Right ventricle myocardium superior (tissue), 1 donor: Measurements from ENCODE around the gene MT1A. TPM values are rescaled to one million over a fixed set of nuclear protein-coding genes. Genes with fewer than 3 reads are reported as not detected.
A peak's percentile ranks its signal among the peaks of the same experiment; 100 is the strongest.

Experiments used
- ATAC-seq: fragments of 200-7000 bp; cut with Tn5 transposase; one replicate; pipeline ENCODE4 v1.9.1; 2020; ENCODE audit warnings: mild to moderate bottlenecking; ENCODE audit not compliant: poor library complexity
- DNase-seq: peaks from one replicate; pipeline ENCODE4 v3.0.0-alpha.2; 2020
- intact Hi-C: fragments of 100-400 bp; cut with DNase I; formaldehyde crosslinking; loops from one replicate; pipeline ENCODE4 v1.11.2; 2022
- total RNA-seq: library from RNA; stranded (reverse); fragmentation: NEBNext Ultra II Directional; extraction: Animal tissue kit (Norgen Biotek cat#: 25700); gene quantifications from one replicate; pipeline ENCODE4 v1.2.1, GENCODE V29; 2021
- donor health status: DM: no; HTN: yes; CAD: no; lungs with severe emphysema.

Gene MT1A
- total RNA-seq, 1 donor from 2014 or later: 2.3 TPM

DNA sequence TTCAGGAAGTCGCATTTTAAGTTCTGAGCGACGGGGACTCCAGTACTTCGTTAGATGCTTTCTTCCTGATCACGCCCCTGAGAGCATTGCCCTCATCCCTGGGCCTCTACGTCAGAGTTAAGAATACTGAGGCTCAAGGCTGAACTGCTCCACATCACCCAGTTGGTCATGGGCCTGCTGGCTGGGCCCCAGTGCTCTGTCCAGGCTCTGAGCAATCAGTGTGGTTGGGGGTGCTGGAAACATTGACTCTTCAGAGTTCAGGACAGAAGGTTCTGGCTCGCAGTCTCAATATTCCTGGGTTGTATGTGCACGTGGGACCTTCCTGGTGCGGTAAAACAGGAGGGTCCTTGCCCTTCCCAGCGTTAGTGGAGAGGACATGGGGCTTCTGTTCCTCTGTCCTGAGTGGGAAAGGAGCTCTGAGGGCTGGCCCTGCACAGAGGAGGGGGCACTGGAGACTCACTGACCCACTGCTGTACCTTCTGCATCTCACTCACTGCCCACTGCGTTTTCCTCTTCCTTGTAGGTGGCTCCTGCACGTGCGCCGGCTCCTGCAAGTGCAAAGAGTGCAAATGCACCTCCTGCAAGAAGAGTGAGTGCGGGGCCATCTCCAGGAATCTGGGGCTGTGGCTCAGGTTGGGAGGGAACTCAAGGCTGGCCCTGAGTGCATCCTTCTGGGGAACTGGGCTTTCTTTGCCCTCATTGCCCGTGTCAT is 12.4 kb upstream of the MT1A start:
- ATAC-seq: peak; percentile 75
- DNase-seq: peak; percentile 83
- intact Hi-C loops: no loop called here

DNA sequence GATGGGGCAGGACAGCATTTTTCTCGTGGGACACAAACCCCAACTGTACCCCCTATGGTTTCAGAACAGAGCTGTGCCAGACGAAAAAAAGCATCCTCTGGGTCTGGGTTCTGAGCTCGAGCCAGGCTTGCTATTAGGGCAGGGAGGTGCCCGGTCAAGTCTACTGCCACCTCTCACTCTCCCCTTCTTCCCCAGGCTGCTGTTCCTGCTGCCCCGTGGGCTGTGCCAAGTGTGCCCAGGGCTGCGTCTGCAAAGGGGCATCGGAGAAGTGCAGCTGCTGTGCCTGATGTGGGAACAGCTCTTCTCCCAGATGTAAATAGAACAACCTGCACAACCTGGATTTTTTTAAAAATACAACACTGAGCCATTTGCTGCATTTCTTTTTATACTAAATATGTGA is 11.8 kb upstream of the MT1A start:
- intact Hi-C loops: no loop called here
- ATAC-seq (peak; percentile 7), DNase-seq (no peak)

DNA sequence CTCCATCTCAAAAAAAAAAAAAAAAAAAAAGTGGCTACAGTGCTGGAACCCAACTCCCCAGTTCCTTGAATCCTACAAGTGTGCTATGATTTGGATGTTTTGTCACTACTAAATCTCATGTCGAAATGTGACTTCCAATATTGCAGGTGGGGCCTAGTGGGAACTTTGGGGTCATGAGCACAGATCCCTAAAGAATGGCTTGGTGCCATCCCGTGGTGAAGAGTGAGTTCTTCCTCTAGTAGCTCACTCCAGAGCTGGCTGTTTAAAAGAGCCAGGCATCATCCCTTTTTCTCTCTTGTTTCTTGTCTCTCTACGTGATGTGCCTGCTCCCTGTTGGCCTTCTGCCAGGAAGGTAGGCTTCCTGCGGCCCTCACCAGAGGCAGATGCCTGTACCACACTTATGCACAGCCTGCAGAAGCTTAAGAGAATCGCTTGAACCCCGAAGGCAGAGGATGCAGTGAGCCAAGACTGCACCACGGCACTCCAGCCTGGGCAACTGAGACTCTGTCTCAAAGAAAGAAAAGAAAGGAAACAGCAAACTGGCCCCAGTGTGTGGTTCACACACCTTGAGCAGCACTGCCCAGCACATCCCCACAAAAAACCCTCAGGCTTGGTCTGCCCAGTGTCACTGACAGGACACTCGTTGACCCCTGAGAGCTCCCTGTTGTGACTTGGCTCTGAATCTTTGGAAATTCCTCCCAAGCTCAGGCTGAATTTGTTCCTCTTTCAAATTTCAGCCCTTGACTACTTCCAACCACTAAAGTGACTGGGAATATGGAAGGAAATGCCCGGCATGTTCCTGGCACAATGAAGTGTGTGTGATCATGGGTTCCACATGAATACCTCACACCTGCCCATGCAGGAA is 9.7 kb upstream of the MT1A start:
- no peak for DNase-seq
- intact Hi-C loops: no loop called here
- no peak for ATAC-seq

DNA sequence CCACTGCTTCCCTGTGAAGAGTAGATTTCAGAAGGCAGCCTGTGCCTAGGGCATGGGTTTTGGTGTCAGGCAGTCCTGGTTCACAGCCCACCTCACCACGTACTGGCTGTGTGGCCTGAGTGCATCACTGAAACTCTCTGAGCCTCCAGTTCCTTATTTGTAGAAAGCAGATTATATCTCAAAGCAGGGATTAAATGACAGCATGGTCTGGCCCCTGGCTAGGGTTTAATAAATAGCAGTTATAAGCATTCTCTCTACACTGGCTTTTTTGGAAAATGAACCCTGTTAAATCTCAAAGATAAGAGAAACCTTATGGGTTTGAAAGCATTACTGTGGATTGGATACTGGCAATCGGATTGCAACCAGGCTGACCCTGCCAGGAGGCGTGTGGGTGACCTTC is 8.9 kb upstream of the MT1A start:
- DNase-seq (no peak), ATAC-seq (no peak)
- intact Hi-C loops: no loop called here

DNA sequence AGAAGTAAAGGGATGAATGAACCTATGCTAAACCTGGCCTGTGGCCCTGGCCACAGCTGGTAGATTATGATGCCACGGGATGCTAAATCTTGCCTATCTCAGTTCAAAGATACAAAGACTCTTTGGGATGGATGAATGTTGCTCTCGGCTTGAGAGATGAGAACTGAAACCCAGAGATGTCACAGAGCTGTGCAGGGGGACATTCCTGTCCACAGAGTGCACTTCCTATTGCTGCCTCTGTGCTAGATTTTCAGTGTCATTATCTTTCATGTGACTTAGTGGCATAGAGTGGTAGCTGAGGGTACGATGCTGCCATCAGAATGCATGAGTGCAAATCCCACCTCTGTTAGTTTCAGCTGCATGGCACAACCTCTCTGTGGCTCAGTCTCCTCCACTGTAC is 8.3 kb upstream of the MT1A start:
- intact Hi-C loops: no loop called here
- ATAC-seq (no peak), DNase-seq (no peak)

DNA sequence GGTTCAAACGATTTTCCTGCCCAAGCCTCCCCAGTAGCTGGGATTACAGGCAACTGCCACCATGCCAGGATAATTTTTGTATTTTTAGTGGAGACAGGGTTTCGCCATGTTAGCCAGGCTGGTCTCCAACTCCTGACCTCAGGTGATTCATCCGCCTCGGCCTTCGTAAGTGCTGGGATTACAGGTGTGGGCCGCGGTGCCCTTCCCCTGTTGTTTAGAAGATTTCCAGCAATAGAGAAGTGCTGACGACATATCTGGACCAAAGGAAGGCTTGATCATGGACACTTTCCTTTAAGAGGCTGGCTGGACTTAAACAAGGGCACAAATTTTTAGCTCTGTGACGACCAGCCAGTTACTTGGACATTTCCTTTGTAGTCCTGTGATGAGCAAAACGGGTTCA is 7.3 kb upstream of the MT1A start:
- no peak for DNase-seq
- ATAC-seq: no peak
- intact Hi-C loops: no loop called here

DNA sequence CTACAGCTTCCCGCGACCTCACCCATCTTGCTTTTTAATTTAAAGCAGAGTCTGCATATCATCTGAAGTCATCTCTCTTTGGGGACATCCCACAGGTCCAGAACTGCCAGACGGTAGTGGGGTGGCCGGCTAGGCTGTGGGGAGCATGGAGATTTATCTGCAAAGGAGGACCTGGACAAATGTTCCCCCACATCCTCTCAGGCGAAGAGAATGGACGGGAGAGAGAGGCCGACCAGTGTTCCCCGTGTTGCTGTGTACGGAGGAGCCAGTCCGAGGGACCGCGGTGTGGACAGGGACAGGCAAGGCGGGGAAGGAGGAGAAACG is 6.7 kb upstream of the MT1A start:
- DNase-seq (no peak), ATAC-seq (no peak)
- intact Hi-C loops: no loop called here

DNA sequence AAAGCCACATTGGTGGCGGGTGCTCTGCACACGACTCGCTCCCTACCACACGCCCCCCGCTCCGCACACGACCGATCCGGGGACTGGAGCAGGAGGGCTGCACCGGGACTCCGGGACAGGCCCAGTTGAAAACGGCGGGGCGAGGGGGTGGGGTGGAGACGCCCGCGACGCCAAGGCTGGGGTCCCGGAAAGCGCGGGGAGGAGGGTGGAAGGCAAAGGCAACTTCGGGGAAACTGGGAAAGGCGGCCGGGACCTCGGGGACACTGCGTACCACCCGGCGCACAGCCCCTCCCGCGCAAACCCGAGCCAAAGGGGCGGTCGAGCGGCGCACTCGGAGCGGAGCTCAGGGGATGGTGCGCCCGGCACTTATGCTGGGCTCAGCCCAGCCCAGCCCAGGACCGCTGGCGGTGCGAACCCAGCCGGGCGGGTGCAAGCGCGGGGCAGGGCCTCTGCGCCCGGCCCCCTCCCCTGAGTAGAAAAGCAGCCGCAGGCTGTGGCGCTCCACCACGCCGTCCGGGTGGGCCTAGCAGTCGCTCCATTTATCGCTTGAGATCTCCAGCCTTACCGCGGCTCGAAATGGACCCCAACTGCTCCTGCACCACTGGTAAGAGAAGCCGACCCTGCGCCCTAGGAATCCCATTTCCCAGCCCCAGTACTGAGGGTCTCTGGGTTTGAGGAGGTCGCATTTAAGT is 6.2 kb upstream of the MT1A start, which contains the start of gene MT1M:
Gene MT1M (plus strand): TSS at position 504 of the 692 bp plus-strand sequence. CDS start 73 bp downstream, at position 577.
- intact Hi-C loops: no loop called here
- ATAC-seq (peak; percentile 86), DNase-seq (peak; percentile 86)

DNA sequence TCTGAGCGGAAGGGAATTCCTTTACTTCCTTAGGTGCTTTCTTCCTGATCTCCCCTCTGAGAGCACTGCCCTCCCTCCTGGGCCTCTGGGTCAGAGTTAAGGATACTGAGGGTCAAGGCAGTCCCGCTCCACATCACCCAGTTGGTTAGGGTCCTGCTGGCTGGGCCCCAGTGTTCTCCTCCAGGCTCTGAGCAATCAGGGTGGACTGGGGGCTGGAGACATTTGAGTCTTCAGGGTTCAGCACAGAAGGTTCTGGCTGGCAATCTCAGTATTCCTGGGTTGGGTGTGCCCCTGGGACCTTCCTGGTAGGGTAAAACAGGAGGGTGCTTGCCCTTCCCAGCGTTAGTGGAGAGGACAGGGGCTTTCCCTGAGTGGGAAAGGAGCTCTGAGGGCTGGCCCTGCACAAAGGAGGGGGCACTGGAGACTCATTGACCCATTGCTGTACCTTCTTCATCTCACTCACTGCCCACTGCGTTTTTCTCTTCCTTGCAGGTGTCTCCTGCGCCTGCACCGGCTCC is 5.6 kb upstream of the MT1A start:
- no peak for ATAC-seq
- intact Hi-C loops: no loop called here
- no peak for DNase-seq

DNA sequence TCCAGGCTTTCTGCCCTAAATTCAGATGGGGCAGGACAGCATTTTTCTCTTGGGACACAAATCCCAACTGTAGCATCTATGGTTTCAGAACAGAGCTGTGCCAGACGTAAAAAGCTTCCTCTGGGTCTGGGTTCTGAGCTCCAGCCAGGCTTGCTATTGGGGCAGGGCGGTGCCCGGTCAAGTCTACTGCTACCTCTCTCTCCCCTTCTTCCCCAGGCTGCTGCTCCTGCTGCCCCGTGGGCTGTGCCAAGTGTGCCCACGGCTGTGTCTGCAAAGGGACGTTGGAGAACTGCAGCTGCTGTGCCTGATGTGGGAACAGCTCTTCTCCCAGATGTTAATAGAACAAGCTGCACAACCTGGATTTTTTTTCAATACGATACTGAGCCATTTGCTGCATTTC is 4.9 kb upstream of the MT1A start:
- DNase-seq: no peak
- intact Hi-C loops: no loop called here
- ATAC-seq: no peak

DNA sequence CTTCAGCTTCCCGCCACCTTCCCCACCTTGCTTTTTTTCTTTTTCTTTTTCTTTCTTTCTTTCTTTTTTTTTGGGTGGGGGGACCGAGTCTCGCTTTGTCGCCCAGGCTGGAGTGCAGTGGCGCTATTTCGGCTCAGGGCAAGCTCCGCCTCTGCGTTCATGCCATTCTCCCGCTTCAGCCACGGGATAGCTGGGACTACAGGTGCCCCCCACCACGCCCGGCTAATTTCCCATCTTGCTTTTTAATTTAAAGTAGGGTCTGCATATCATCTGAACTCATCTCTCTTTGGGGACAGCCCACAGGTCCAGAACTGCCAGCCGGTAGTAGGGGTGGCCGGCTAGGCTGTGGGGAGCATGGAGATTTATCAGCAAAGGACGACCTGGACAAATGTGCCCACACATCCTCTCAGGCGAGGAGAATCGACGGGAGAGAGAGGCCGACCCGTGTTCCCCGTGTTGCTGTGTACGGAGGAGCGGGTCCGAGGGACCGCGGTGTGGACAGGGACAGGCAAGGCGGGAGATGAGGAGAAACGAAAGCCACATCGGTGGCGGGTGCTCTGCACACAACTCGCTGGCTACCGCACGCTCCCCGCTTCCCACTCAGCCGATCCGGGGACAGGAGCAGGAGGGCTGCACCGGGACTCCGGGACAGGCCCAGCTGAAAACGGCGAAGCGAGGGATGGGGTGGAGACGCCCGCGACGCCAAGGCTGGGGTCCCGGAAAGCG is 3.6 kb upstream of the MT1A start:
- intact Hi-C loops: no loop called here
- ATAC-seq: no peak
- no peak for DNase-seq

DNA sequence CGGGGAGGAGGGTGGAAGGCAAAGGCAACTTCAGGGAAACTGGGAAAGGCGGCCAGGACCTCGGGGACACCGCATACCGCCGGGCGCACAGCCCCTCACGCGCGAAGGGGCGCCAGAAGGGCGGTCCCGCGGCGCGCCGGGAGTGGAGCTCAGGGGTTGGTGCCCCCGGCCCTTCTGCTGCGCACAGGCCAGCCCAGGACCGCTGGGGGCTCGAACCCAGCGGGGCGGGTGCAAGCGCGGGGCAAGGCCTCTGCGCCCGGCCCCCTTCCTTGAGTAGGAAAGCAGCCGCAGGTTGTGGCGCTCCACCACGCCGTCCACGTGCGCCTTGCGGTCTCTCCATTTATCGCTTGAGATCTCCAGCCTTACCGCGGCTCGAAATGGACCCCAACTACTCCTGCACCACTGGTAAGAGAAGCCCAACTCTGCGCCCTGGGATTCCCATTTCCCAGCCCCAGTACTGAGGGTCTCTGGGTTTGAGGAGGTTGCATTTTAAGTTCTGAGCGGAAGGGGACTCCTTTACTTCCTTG is 3.0 kb upstream of the MT1A start:
- ATAC-seq: no peak
- intact Hi-C loops: no loop called here
- DNase-seq: no peak

DNA sequence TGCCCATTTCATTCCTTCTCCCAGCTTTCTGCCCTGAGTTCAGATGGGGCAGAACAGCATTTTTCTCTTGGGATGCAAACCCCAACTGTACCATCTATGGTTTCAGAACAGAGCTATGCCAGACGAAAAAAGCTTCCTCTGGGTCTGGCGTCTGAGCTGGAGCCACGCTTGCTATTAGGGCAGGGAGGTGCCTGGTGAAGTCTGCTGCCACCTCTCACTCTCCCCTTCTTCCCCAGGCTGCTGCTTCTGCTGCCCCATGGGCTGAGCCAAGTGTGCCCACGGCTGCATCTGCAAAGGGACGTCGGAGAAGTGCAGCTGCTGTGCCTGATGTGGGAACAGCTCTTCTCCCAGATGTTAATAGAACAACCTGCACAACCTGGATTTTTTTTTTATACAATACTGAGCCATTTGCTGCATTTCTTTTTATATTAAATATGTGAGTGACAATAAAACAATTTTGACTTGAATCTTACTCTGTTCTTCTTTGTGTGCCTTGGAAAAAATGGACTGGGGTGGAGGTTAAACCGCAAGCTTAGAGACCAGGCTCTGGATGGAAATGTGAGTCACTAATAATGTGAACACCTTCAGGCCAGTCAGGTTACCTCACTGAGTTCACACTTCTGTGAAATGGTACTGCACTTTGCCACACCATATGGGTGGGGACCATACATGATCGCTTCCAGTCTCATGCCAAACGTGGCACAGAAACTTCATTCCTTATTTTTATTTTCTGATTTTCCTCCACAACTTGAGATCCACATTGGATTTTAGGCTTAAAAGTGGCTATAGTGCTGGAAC is 1.7 kb upstream of the MT1A start:
- intact Hi-C loops: no loop called here
- ATAC-seq: no peak
- DNase-seq: no peak

DNA sequence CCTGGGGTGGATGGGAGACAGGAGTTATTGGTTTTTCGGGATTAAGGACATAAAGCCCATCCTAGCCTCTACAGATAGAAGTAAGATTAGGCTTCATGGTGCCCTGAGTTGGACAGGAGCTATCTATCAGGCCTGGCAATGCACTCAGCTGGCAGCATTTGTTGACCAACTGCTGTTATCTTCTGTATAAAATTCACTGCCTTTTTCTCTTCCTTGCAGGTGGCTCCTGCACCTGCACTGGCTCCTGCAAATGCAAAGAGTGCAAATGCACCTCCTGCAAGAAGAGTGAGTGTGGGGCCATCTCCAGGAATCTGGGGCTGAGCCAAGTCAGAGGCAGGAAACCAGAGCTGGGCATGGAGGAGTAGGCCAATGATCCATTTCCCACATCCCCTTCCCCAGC is 579 bp downstream of the MT1A start:
- no peak for DNase-seq
- no peak for ATAC-seq
- intact Hi-C loops: no loop called here

DNA sequence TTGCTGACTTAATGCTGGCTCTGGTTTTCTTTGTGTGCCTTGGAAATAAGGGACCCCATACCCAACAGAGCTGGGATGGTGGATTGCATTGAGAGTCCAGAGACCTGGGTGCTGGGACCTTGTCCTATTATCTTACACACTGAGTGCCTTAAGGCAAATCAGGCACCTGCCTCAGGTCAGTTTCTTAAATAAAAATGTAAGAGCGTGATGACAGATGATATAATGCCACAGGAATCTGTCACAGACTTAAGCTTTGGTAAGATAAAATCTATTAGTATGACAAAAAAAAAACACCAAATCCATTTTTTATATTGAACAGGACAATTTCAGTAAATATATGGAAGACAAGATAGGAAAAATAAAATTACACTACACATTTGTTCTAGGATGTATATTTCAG is 1.6 kb downstream of the MT1A start:
- ATAC-seq: no peak

DNA sequence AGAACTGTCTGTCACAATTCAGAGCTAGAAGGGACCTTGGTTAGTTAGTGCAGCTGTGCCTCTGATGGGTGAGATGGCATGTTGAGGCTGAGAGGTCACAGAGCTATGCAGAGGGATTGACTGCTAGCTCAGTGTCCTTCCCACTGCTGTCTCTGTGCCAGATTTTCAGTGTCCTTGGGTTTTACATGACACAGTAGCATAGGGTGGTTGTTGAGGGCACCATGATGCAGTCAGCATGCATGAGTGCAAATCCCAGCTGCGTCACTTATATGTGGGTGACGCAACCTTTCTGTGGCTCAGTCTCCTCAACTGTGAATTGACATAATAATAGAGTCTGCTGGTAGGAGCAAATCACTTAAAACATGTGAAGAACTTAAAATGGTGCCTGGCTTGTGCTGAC is 2.7 kb downstream of the MT1A start:
- intact Hi-C loops: no loop called here
- DNase-seq: no peak
- ATAC-seq: no peak

More for the DNA sequence above, 1.6 kb downstream of the MT1A start:
- intact Hi-C loops: no loop called here
- DNase-seq: no peak

DNA sequence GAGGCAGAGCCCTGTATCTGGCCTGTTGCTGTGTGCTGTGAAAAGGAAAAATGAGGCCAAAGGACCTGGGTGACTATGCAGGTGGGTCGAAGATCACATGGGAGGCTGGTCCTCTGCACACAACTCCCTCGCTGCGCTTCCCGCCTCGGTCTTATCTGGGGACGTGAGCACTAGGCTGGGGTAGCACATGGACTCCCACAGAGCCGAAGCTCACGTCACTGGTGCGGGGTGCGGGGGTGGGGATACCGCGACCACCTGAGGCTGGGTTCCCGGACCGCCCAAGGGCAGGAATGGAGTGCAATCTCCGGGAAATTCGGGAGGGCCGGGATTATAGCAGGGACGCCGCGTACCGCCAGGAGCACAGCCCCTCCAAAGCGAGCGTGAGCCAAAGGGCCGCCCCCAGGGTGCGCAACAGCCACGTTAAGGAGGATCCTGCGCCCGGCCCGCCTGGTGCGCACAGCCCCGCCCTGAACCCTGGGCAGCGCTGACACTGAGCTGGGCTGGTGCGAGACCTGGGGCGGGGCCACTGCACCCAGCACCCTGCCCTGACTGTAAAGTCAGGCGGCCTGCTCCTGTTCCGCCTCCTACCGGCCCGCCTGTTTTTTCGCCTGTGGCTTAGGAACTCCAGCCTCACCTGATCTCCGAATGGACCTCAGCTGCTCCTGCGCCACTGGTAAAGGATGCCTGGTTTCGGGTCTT is 4.8 kb downstream of the MT1A start:
- intact Hi-C loops: no loop called here
- DNase-seq (peak; percentile 85), ATAC-seq (peak; percentile 88)
